ENCODE data around the gene ATXN10. TPM values are rescaled to one million over a fixed set of nuclear protein-coding genes. Genes with fewer than 3 reads are reported as not detected.

Gene ATXN10
- total RNA-seq, 4 donors from 2014 or later: 110 to 145 (median 134) TPM

DNA sequence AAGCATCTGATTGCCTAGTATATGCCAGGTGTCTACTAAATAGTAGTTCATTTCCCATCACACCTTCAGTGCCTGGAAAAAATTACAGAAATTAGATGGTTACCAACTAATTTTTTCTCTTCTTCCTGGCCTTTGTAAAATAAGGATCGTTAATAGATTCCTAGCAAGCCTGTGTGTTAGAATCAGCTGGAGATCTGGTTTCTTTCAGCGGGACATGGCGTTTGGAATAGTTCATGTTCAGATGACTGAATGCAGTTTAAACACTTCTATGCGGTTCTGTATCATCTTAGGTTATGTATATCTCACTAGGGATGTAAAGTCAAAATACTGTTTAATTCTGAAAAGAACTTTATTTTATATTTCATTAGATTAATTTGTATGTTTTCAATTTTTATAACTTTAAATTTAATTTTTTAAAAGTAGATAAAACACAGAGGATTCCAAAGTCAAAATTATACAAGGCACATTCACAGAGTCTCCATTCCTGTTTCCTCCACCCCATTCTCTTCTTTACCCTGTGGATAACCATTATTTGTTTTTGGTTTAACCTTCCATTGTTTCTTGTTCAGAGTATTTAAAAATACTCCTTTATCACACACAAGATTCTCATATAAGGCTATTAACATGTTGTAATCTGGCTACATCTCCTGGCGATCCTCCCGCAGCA lies 132.8 kb downstream of the ATXN10 start:
- Histone ChIP-seq H3K27me3 (no peaks in the 10 kb centered on the region), H3K4me1 (no peaks in the 10 kb centered on the region), H3K9me3 (no peaks in the 10 kb centered on the region), H3K36me3 (peaks cover 0 to 11% of the 10 kb centered on the region in 2 donors), H3K4me3 (replicated peaks in 1 of 3) (no peak overlapping the region), H3K27ac (no peak overlapping the region)
- no peak for TF ChIP-seq POLR2A (IDR thresholded peaks at IDR 0.05)
- TF ChIP-seq, protein P1, sequence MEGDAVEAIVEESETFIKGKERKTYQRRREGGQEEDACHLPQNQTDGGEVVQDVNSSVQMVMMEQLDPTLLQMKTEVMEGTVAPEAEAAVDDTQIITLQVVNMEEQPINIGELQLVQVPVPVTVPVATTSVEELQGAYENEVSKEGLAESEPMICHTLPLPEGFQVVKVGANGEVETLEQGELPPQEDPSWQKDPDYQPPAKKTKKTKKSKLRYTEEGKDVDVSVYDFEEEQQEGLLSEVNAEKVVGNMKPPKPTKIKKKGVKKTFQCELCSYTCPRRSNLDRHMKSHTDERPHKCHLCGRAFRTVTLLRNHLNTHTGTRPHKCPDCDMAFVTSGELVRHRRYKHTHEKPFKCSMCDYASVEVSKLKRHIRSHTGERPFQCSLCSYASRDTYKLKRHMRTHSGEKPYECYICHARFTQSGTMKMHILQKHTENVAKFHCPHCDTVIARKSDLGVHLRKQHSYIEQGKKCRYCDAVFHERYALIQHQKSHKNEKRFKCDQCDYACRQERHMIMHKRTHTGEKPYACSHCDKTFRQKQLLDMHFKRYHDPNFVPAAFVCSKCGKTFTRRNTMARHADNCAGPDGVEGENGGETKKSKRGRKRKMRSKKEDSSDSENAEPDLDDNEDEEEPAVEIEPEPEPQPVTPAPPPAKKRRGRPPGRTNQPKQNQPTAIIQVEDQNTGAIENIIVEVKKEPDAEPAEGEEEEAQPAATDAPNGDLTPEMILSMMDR (IDR thresholded peaks at IDR 0.05): no peak
- WGBS, 2 donors: 87 to 93% methylated on average over 6 of the region's 6 CpGs
- no peak for DNase-seq
- intact Hi-C loops (cut with DNase I): no loop called here

DNA sequence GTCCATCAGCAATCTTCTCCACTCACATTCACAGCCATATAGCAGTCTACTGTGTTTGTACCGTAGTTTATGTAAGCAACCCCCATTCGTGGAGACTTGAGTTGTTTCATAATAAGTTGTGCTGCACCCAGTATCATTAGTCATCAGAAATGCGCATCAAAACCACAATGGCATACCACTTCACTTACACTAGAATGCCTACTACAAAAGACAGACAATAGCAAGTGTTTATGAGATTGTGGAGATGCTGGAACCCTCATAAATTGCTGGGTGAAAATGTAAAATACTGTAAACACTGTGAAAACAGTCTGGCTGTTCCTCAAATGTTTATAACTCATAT lies 133.3 kb downstream of the ATXN10 start:
- intact Hi-C loops (cut with DNase I): no loop called here
- WGBS, 2 donors: 86 to 91% methylated on average over 3 of the region's 3 CpGs
- no peak for DNase-seq
- Histone ChIP-seq H3K4me1 (no peaks in the 10 kb centered on the region), H3K4me3 (replicated peaks in 1 of 3) (no peak overlapping the region), H3K27me3 (no peaks in the 10 kb centered on the region), H3K27ac (no peak overlapping the region), H3K9me3 (no peaks in the 10 kb centered on the region), H3K36me3 (peaks cover 0 to 11% of the 10 kb centered on the region in 2 donors)
- no peak for TF ChIP-seq POLR2A (IDR thresholded peaks at IDR 0.05)
- TF ChIP-seq, protein P1 (IDR thresholded peaks at IDR 0.05): no peak

DNA sequence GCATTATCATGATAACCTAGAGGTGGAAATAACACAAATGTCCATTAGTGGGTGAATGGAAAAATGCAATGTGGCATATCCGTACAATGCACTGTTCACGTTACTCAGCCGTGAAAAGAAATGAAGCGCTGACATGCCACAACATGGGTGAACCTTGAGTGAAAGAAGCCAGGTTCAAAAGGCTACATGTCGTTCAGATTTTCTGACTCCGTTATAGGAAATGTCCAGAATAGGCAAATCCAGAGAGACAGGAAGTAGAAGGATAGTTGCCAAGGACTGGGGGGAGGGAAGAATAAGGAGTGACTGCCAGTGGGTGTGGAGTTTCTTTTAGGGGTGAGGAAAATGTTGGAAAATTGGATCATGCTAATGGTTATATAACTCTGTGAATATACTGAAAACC lies 133.8 kb downstream of the ATXN10 start:
- intact Hi-C loops (cut with DNase I): no loop called here
- Histone ChIP-seq H3K9me3 (no peaks in the 10 kb centered on the region), H3K36me3 (peaks cover 0 to 11% of the 10 kb centered on the region in 2 donors), H3K27me3 (no peaks in the 10 kb centered on the region), H3K4me3 (replicated peaks in 1 of 3) (no peak overlapping the region), H3K27ac (no peak overlapping the region), H3K4me1 (no peaks in the 10 kb centered on the region)
- TF ChIP-seq, protein P1 (IDR thresholded peaks at IDR 0.05): no peak
- no peak for TF ChIP-seq POLR2A (IDR thresholded peaks at IDR 0.05)
- 82 to 86% methylated on average over 6 of the region's 6 CpGs for WGBS, 2 donors
- no peak for DNase-seq

DNA sequence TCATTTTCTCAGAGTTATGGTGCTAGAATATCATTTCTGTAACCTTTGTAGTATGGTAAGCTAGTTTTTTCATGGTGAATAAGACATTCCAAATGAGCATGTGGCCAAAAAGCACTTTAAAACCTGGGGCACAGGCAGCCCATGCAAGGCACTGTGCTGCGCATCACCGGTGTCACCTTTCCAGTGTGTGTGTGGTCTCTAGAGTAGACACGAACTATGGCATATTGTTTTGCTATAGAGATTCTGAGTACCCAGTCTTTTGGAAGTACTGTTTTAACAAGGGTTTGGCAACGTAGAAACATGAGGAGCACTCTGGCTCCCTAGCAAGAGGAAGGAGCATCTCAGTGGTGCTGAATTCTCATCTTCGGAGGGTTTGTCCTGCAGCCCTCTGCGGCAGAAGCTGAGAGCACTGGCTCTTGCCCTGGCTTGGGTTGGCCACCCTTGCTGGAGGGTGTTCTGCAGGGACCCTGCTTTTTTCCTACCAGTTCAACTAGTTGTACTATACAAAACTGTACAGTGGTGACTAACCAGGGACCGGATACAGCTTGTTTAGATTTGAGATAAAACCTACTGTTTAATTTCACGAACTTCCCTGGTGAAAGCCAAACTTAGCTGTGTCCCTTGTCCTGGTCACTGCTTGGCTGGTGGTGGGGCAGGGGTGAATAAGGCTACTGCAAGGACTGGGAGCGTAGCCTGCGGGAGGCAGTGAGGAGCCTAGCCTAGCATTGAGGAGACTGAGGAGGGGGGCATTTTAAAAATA lies 135.7 kb downstream of the ATXN10 start:
- no peak overlapping the region for H3K27ac ChIP-seq
- no peak overlapping the region for H3K4me3 ChIP-seq (replicated peaks in 1 of 3)
- peaks cover 0 to 17% of the 10 kb centered on the region in 2 donors for H3K36me3 ChIP-seq
- H3K9me3 ChIP-seq: no peaks in the 10 kb centered on the region
- no peak for DNase-seq
- intact Hi-C loops (cut with DNase I): no loop called here
- no peaks in the 10 kb centered on the region for H3K27me3 ChIP-seq
- H3K4me1 ChIP-seq: no peaks in the 10 kb centered on the region
- WGBS, 2 donors: 95% methylated on average over 9 to 10 of the region's 10 CpGs
- TF ChIP-seq, protein P1 (IDR thresholded peaks at IDR 0.05): no peak
- no peak for TF ChIP-seq POLR2A (IDR thresholded peaks at IDR 0.05)

DNA sequence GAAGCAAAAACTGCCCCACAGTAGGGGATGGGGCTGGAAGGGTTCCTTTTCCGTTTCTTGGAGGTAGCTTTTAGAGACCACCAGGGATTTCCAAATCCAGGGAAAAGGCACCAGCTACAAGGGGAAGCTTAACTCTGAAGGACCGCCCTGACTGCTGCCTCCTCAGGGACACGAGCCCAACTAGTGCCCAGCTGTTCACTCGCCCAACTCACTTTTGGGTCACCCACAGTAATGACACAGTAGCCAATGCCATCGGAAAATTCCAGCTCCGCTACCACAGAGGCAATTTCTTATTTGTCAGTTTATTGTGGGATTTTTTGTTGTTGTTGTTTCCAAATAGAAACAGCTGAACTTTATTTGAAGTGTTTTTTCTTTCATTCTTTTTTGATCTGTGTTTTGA lies 141.3 kb downstream of the ATXN10 start:
- Histone ChIP-seq H3K4me1 (peaks cover 7 to 11% of the 10 kb centered on the region in 2 donors), H3K4me3 (replicated peaks in 1 of 3) (no peak overlapping the region), H3K27ac (no peak overlapping the region), H3K27me3 (no peaks in the 10 kb centered on the region), H3K36me3 (peaks cover 0 to 12% of the 10 kb centered on the region in 2 donors), H3K9me3 (no peaks in the 10 kb centered on the region)
- no peak for DNase-seq
- intact Hi-C loops (cut with DNase I): no loop called here
- TF ChIP-seq POLR2A (IDR thresholded peaks at IDR 0.05): no peak
- TF ChIP-seq, protein P1 (IDR thresholded peaks at IDR 0.05): no peak
- WGBS, 2 donors: 95 to 98% methylated on average over 6 of the region's 6 CpGs
